Fibroblast of the conjunctiva (primary cell): ENCODE data around the gene TYW5.
A peak's percentile ranks its signal among the peaks of the same experiment; 100 is the strongest.

Experiments used
- DNase-seq: peaks from one replicate; pipeline ENCODE4 v3.0.0-alpha.2; 2010; ENCODE audit warnings: low read depth

Gene TYW5

GRCh38 chr2:199955339-199956061 lies at the start of gene TYW5, which contains the start of gene MAIP1:
TSS of gene TYW5 (minus strand) at chr2:199955491. CDS start at chr2:199955470, 21 bp downstream.
TSS of gene MAIP1 (plus strand) at chr2:199955582. CDS start at chr2:199955799, 217 bp downstream.
- DNase-seq = peak; percentile 66

- DNase-seq = no peak
These were observed 48.2 kb upstream of the TYW5 start for GRCh38 chr2:200003444-200003843.

GRCh38 chr2:200000444-200001163 lies 45.3 kb upstream of the TYW5 start:
- DNase-seq = no peak

- DNase-seq = no peak
These were observed 43.9 kb upstream of the TYW5 start for GRCh38 chr2:199999166-199999565.

- no peak for DNase-seq
These were observed 42.0 kb upstream of the TYW5 start for GRCh38 chr2:199997296-199997695.

- no peak for DNase-seq
These were observed 39.6 kb upstream of the TYW5 start for GRCh38 chr2:199994896-199995295.

- no peak for DNase-seq
These were observed 39.1 kb upstream of the TYW5 start for GRCh38 chr2:199994371-199994770.

- DNase-seq = no peak
These were observed 37.0 kb upstream of the TYW5 start for GRCh38 chr2:199992296-199992695.

- no peak for DNase-seq
These were observed 36.4 kb upstream of the TYW5 start for GRCh38 chr2:199991691-199992090.

GRCh38 chr2:199989822-199990221 lies 34.5 kb upstream of the TYW5 start:
- DNase-seq = no peak

- no peak for DNase-seq
These were observed 32.9 kb upstream of the TYW5 start for GRCh38 chr2:199988151-199988550.

- DNase-seq = no peak
These were observed 32.3 kb upstream of the TYW5 start for GRCh38 chr2:199987586-199987985.

GRCh38 chr2:199985625-199986207 lies 30.4 kb upstream of the TYW5 start:
- DNase-seq = peak; percentile 68

GRCh38 chr2:199984755-199985154 lies 29.5 kb upstream of the TYW5 start:
- no peak for DNase-seq

- DNase-seq = no peak
These were observed 28.9 kb upstream of the TYW5 start for GRCh38 chr2:199984159-199984558.

- DNase-seq = no peak
These were observed 28.2 kb upstream of the TYW5 start for GRCh38 chr2:199983534-199983933.

- DNase-seq = no peak
These were observed 27.0 kb upstream of the TYW5 start for GRCh38 chr2:199982126-199982843.

GRCh38 chr2:199979832-199980628 lies 24.7 kb upstream of the TYW5 start:
- DNase-seq = peak; percentile 68

GRCh38 chr2:199979398-199979797 lies 24.1 kb upstream of the TYW5 start:
- DNase-seq = no peak

- peak; percentile 77 for DNase-seq
These were observed 22.7 kb upstream of the TYW5 start for GRCh38 chr2:199977984-199978415.

GRCh38 chr2:199975273-199975895 lies 20.1 kb upstream of the TYW5 start:
- DNase-seq = peak; percentile 69
